ENCODE results near the gene GARRE1.

DNA sequence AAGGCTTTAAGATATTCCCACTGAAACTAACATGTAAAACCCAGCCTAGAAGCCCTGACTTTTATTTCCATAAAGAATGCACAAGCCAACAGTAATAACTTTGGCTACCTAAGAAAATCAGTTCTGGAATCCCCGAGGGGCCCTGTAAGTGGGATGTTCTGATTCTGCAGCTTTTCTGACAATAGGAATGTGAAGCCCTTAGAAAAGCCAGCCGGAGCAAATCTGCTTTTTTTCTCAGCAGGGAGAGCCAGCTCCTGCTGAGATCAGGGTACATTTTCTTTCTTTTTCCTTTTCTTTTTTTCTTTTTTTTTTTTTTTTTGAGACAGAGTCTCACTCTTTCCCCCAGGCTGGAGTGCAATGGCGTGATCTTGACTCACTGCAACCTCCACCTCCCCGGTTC is 8.0 kb upstream of the GARRE1 start:
- TF ChIP-seq, protein P1, sequence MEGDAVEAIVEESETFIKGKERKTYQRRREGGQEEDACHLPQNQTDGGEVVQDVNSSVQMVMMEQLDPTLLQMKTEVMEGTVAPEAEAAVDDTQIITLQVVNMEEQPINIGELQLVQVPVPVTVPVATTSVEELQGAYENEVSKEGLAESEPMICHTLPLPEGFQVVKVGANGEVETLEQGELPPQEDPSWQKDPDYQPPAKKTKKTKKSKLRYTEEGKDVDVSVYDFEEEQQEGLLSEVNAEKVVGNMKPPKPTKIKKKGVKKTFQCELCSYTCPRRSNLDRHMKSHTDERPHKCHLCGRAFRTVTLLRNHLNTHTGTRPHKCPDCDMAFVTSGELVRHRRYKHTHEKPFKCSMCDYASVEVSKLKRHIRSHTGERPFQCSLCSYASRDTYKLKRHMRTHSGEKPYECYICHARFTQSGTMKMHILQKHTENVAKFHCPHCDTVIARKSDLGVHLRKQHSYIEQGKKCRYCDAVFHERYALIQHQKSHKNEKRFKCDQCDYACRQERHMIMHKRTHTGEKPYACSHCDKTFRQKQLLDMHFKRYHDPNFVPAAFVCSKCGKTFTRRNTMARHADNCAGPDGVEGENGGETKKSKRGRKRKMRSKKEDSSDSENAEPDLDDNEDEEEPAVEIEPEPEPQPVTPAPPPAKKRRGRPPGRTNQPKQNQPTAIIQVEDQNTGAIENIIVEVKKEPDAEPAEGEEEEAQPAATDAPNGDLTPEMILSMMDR (IDR thresholded peaks at IDR 0.05), result no peak
- TF ChIP-seq POLR2A (IDR thresholded peaks at IDR 0.05), result no peak
